Glutamatergic neuron (in vitro differentiated cells): ENCODE measurements around the gene PSRC1. TPM values are rescaled to one million over a fixed set of nuclear protein-coding genes. Genes with fewer than 3 reads are reported as not detected.

Source experiments
- DNase-seq: peaks from one replicate; pipeline ENCODE4 v3.0.0; 2022
- H3K27ac Mint-ChIP-seq: one replicate; pipeline ENCODE4 v1.8.0; 2020; ENCODE audit warnings: mild to moderate bottlenecking, mixed read lengths, inconsistent platforms; ENCODE audit not compliant: unreplicated experiment
- H3K27me3 Mint-ChIP-seq: one replicate; pipeline ENCODE4 v1.8.0; 2020; ENCODE audit warnings: mild to moderate bottlenecking, moderate library complexity, mixed read lengths, inconsistent platforms; ENCODE audit not compliant: unreplicated experiment
- H3K36me3 Mint-ChIP-seq: one replicate; pipeline ENCODE4 v1.8.0; 2020; ENCODE audit warnings: mild to moderate bottlenecking, mixed read lengths, inconsistent platforms; ENCODE audit not compliant: unreplicated experiment
- H3K4me1 Mint-ChIP-seq: one replicate; pipeline ENCODE4 v1.8.0; 2020; ENCODE audit warnings: mild to moderate bottlenecking, low read depth, mixed read lengths, inconsistent platforms; ENCODE audit not compliant: unreplicated experiment
- H3K4me3 Mint-ChIP-seq: one replicate; pipeline ENCODE4 v1.8.0; 2020; ENCODE audit warnings: mild to moderate bottlenecking, mixed read lengths, inconsistent platforms; ENCODE audit not compliant: unreplicated experiment
- H3K9me3 Mint-ChIP-seq: one replicate; pipeline ENCODE4 v1.8.0; 2020; ENCODE audit warnings: mild to moderate bottlenecking, moderate library complexity, mixed read lengths, inconsistent platforms; ENCODE audit not compliant: unreplicated experiment
- total RNA-seq: library from RNA; stranded (reverse); fragmentation: NEBNext Ultra II Directional; extraction: Animal tissue kit (Norgen Biotek cat#: 25700); gene quantifications from one replicate; pipeline ENCODE4 v1.2.1, GENCODE V29; 2021; ENCODE audit not compliant: unreplicated experiment
- TF ChIP-seq, protein P1 (sequence below): fragments of 200-600 bp; sonication (generic); IDR thresholded peaks from one replicate; pipeline ENCODE4 v1.5.0; 2021; ENCODE audit not compliant: partially characterized antibody, unreplicated experiment

Gene PSRC1
- total RNA-seq, 1 donor from 2014 or later: 13.9 TPM

DNA sequence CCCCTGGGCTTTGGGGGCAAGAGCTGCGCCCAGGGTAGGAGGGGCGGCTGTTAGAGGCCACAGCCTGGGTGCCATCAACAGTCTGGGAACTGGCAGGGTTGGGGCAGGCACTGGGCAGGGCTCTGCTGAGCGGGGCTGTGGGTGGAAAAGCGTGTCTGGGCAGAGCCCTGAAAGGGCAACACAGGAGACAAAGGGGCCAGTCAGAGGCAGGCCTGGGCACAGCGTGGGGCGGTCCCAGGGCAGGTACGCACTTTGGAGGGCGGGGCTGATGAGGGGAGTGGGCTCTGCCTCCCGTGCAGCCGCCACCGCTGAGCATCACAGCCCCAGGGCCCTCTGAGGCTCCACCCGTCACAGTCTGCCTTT, 19.7 kb downstream of the PSRC1 start:
- DNase-seq: no peak
- Mint-ChIP-seq H3K9me3 (peaks cover 4% of the 10 kb centered on the region), H3K27ac (peak overlapping the region; percentile 52), H3K4me1 (peaks cover 12% of the 10 kb centered on the region), H3K27me3 (peaks cover 1% of the 10 kb centered on the region), H3K4me3 (no peak overlapping the region), H3K36me3 (no peaks in the 10 kb centered on the region)
- TF ChIP-seq, protein P1, sequence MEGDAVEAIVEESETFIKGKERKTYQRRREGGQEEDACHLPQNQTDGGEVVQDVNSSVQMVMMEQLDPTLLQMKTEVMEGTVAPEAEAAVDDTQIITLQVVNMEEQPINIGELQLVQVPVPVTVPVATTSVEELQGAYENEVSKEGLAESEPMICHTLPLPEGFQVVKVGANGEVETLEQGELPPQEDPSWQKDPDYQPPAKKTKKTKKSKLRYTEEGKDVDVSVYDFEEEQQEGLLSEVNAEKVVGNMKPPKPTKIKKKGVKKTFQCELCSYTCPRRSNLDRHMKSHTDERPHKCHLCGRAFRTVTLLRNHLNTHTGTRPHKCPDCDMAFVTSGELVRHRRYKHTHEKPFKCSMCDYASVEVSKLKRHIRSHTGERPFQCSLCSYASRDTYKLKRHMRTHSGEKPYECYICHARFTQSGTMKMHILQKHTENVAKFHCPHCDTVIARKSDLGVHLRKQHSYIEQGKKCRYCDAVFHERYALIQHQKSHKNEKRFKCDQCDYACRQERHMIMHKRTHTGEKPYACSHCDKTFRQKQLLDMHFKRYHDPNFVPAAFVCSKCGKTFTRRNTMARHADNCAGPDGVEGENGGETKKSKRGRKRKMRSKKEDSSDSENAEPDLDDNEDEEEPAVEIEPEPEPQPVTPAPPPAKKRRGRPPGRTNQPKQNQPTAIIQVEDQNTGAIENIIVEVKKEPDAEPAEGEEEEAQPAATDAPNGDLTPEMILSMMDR: no peak

GRCh38 chr1:109262231-109263055, 20.5 kb downstream of the PSRC1 start:
- H3K27me3 Mint-ChIP-seq: peaks cover 1% of the 10 kb centered on the region
- H3K4me3 Mint-ChIP-seq: no peak overlapping the region
- H3K36me3 Mint-ChIP-seq: no peaks in the 10 kb centered on the region
- H3K27ac Mint-ChIP-seq: no peak overlapping the region
- H3K4me1 Mint-ChIP-seq: peaks cover 16% of the 10 kb centered on the region
- H3K9me3 Mint-ChIP-seq: peaks cover 4% of the 10 kb centered on the region
- no peak for DNase-seq
- TF ChIP-seq, protein P1: no peak

- TF ChIP-seq, protein P1: no peak
- Mint-ChIP-seq H3K27ac (no peak overlapping the region), H3K9me3 (peaks cover 6% of the 10 kb centered on the region), H3K4me1 (peaks cover 23% of the 10 kb centered on the region), H3K4me3 (no peak overlapping the region), H3K36me3 (no peaks in the 10 kb centered on the region), H3K27me3 (peaks cover 3% of the 10 kb centered on the region)
- DNase-seq: no peak
These were observed 21.4 kb downstream of the PSRC1 start for GRCh38 chr1:109261578-109261977.

DNA sequence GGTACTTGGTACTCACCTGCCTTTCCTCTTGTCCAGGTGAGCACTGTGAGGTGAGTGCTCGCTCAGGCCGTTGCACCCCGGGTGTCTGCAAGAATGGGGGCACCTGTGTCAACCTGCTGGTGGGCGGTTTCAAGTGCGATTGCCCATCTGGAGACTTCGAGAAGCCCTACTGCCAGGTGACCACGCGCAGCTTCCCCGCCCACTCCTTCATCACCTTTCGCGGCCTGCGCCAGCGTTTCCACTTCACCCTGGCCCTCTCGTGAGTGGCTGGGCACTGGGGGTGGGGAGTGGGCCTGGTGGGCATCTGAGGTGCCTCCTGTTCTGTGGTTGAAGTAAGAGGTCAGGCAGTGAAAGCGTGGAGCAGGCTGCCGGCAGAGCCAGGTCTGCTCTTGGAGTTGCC, 21.9 kb downstream of the PSRC1 start:
- Mint-ChIP-seq H3K36me3 (no peaks in the 10 kb centered on the region), H3K4me1 (peaks cover 28% of the 10 kb centered on the region), H3K27me3 (peaks cover 9% of the 10 kb centered on the region), H3K4me3 (no peak overlapping the region), H3K27ac (no peak overlapping the region), H3K9me3 (peaks cover 9% of the 10 kb centered on the region)
- TF ChIP-seq, protein P1: no peak
- no peak for DNase-seq
